Gastroesophageal sphincter (tissue), 4 donors: Measurements from ENCODE around the gene GATAD2B. TPM values are rescaled to one million over a fixed set of nuclear protein-coding genes. Genes with fewer than 3 reads are reported as not detected.
A peak's percentile ranks its signal among the peaks of the same experiment; 100 is the strongest.
"Not testable (repeated sequence)": the region's sequence is repeated elsewhere in the genome, so short reads cannot be mapped to it uniquely, and the experiment has no call there.

ENCODE experiments used
- ATAC-seq: fragments of 150-250 bp; one replicate; pipeline ENCODE4 v1.9.1; 2016; ENCODE audit warnings: mild to moderate bottlenecking, moderate library complexity
- H3K27ac ChIP-seq, 4 donors: fragments of 200-600 bp; sonication (generic) in 3 of 4; 1 replicate in 3 of 4; 2 replicates in 1 of 4; pipeline ENCODE4 v1.5.1; 2016 to 2019
- H3K27me3 ChIP-seq: fragments of 200-600 bp; sonication (generic); one replicate; pipeline ENCODE4 v1.5.1; 2019
- H3K36me3 ChIP-seq, 2 donors: fragments of 200-600 bp; sonication (generic); one replicate each; pipeline ENCODE4 v1.5.1; 2019; ENCODE audit warnings: control low read depth in 1 of 2
- H3K4me1 ChIP-seq, 3 donors: fragments of 200-600 bp; sonication (generic); 1 replicate in 2 of 3; 2 replicates in 1 of 3; pipeline ENCODE4 v1.5.1; 2016 to 2019; ENCODE audit warnings: control low read depth in 2 of 3
- H3K4me3 ChIP-seq, 2 donors: fragments of 200-600 bp; sonication (generic); one replicate each; pipeline ENCODE4 v1.5.1; 2019; ENCODE audit warnings: mild to moderate bottlenecking in 1 of 2, moderate library complexity in 1 of 2
- H3K9me3 ChIP-seq, 3 donors: fragments of 200-600 bp; sonication (generic); one replicate each; pipeline ENCODE4 v1.5.1; 2017 to 2019; ENCODE audit warnings: control low read depth in 2 of 3
- CTCF ChIP-seq, 4 experiments: fragments of 200-600 bp in 2 of 4; fragments of 450-650 bp in 2 of 4; sonication (generic) in 1 of 4; IDR thresholded peaks; one replicate each; pipeline ENCODE4 v1.5.1; 2017 to 2019; ENCODE audit warnings: antibody characterized with exemption in 4 of 4, mild to moderate bottlenecking in 2 of 4, moderate library complexity in 2 of 4
- EP300 ChIP-seq: sonication (generic); formaldehyde crosslinking; IDR thresholded peaks from one replicate; pipeline ENCODE4 v1.6.1; 2017; ENCODE audit warnings: antibody characterized with exemption, mild to moderate bottlenecking
- POLR2A ChIP-seq, 2 donors: fragments of 450-650 bp; IDR thresholded peaks; one replicate each; pipeline ENCODE4 v1.6.1; 2017; ENCODE audit warnings: antibody characterized with exemption in 2 of 2, mild to moderate bottlenecking in 2 of 2, moderate library complexity in 1 of 2
- POLR2AphosphoS5 ChIP-seq: sonication (generic); formaldehyde crosslinking; IDR thresholded peaks from one replicate; pipeline ENCODE4 v1.6.1; 2017; ENCODE audit warnings: antibody characterized with exemption
- WGBS, 2 donors: methylation state at CpG; one replicate each; pipeline ENCODE4 v1.1.5; 2018; ENCODE audit warnings: low coverage in 1 of 2; 5-methylcytosine and 5-hydroxymethylcytosine counted together
- total RNA-seq, 4 donors: library from RNA; depleted of rRNA; stranded (reverse); fragments of >200 nt; gene quantifications; one replicate each; pipeline ENCODE4 v1.1.0, GENCODE V29; 2016

The GATAD2B gene
- total RNA-seq, 4 donors from 2014 or later: 18.4 to 30.8 (median 23.8) TPM

DNA sequence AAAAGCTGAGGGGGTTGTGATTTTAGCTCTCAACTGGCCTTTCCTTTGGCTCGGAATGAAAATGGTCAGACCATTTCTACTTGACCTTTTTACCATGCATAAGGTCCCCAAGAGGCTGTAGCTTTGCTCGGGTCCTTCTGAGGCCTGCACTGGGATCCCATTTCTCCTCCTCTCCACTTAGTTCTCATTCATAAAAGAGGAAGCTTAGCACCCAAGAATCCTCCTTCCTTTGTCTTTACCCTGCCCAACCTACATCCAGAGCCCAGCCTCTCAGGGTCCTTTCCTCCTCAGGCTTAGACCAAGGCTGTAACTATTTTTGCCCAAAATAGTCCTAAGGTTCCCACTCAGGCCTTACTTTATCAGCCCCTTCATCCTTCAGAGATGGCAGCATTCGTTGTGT, 153.6 kb downstream of the GATAD2B start:
- ATAC-seq: no peak
- Histone ChIP-seq H3K27me3 (no peaks in the 10 kb centered on the region), H3K4me1 (peaks cover 0 to 39% (median 12%) of the 10 kb centered on the region in 3 donors), H3K27ac (peak overlapping the region in 2 of 4 donors; percentile 5 to 19), H3K4me3 (no peak overlapping the region), H3K36me3 (peaks cover 0 to 96% of the 10 kb centered on the region in 2 donors), H3K9me3 (no peaks in the 10 kb centered on the region)
- WGBS, 2 donors: 60 to 70% methylated on average over 1 to 3 of the region's 3 CpGs
- TF ChIP-seq EP300 (no peak), CTCF (IDR thresholded peaks at IDR 0.05) (no peak), POLR2A (IDR thresholded peaks at IDR 0.05) (no peak), POLR2AphosphoS5 (no peak)

DNA sequence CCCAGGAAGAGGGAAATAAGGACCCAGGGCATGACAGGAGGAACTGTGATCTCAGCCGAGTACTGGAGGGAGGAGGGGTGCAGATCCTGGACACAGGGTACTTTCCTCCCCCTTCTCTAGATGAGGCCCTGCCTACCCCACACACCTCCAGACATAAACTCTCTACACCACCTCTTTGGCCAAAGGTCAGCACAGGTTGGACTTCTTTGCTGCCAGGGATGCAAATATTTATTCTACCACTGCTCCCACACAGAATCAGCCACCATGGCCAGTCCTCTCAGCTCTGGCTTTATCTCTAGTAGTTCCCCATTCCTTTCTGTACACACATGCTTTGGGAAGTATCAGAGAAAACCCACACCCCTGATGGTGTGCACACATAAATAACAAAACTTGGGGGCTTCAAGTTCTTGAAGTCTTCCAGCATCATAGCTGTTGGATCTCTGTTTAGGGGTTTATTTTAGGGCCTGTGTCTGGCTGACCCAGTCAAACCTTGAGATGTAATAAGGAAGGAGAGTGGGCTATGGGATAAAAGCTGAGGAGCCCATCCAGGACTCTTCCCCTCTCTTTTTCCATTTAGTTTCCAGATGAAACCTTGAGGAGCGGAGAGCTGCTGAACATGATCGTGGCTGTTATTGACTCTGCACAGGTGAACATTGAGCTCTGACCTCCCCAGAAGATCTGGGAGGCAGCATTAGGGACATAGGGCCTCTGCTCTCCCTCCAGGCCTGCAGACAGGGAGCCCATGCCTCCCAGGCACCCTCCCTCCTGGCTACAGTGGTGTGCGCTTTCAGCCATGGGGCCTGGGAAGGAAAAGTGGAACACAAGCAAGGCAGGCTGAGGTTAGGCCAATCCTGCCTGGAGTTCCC, 154.2 kb downstream of the GATAD2B start:
- Histone ChIP-seq H3K27ac (peak overlapping the region in 2 of 4 donors; percentile 5 to 19), H3K4me1 (peaks cover 0 to 32% (median 10%) of the 10 kb centered on the region in 3 donors), H3K27me3 (no peaks in the 10 kb centered on the region), H3K9me3 (no peaks in the 10 kb centered on the region), H3K4me3 (no peak overlapping the region), H3K36me3 (peaks cover 0 to 100% of the 10 kb centered on the region in 2 donors)
- 90% methylated on average over 2 of the region's 4 CpGs; no CpG with 5 or more reads in 1 of the 2 donors for WGBS, 2 donors
- no peak for ATAC-seq
- no peak for TF ChIP-seq POLR2A (IDR thresholded peaks at IDR 0.05)
- no peak for TF ChIP-seq POLR2AphosphoS5
- TF ChIP-seq CTCF (IDR thresholded peaks at IDR 0.05): no peak
- TF ChIP-seq EP300: no peak

- Histone ChIP-seq H3K27ac (no peak overlapping the region), H3K36me3 (peaks cover 0 to 100% of the 10 kb centered on the region in 2 donors), H3K4me1 (peaks cover 0 to 22% (median 4%) of the 10 kb centered on the region in 3 donors), H3K9me3 (no peaks in the 10 kb centered on the region), H3K27me3 (no peaks in the 10 kb centered on the region), H3K4me3 (no peak overlapping the region)
- WGBS, 2 donors: 93 to 94% methylated on average over 2 to 5 of the region's 11 CpGs
- no peak for TF ChIP-seq CTCF (IDR thresholded peaks at IDR 0.05)
- TF ChIP-seq POLR2AphosphoS5: no peak
- TF ChIP-seq EP300: no peak
- ATAC-seq: no peak
Observed at GRCh38 chr1:153767519-153767918, 155.3 kb downstream of the GATAD2B start.

DNA sequence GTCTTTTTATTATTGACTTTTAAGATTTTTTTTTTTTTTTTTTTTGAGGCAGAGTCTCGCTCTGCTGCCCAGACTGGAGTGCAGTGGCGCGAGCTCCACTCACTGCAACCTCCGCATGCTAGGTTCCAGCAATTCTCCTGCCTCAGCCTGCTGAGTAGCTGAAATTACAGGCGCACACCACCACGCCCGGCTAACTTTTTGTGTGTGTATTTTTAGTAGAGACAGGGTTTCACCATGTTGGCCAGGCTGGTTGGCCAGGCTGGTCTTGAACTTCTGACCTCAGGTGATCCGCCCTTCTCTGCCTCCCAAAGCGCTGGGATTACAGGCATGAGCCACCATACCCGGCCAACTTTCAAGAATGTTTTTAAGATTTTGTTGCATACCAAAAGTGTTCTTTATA, 156.1 kb downstream of the GATAD2B start:
- not testable (repeated sequence) for H3K27ac ChIP-seq, H3K4me3 ChIP-seq, H3K27me3 ChIP-seq, ATAC-seq, H3K9me3 ChIP-seq
- WGBS, 2 donors: 65 to 100% methylated on average over 1 to 4 of the region's 10 CpGs
- Histone ChIP-seq H3K36me3 (peaks cover 0 to 100% of the 10 kb centered on the region in 2 donors), H3K4me1 (peaks cover 0 to 16% (median 4%) of the 10 kb centered on the region in 3 donors)

DNA sequence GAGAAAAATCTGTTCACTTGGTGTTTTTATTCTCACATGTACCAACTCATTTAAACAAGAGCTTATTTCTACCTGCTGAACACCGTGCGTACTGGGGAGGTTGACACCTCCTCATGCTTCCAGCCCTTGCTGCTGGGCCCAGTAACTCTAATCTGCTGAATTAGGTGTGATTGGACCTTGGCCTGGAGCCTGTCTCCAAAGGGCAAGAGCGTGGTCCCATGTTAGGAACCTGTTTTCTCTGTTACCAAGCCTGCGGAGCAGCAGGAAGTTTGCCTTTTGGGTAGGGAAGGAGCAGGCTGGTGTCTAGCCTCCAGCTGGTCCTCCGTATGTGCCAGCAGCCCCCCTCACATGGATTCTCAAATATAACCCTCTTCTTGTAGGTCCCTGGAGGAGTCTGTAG, 158.5 kb downstream of the GATAD2B start:
- no peak for ATAC-seq
- H3K4me3 ChIP-seq: no peak overlapping the region
- H3K9me3 ChIP-seq: no peaks in the 10 kb centered on the region
- peak overlapping the region in 3 of 4 donors; percentile 40 to 47 (median 43) for H3K27ac ChIP-seq
- 80% methylated on average over 1 of the region's 5 CpGs; no CpG with 5 or more reads in 1 of the 2 donors for WGBS, 2 donors
- TF ChIP-seq POLR2AphosphoS5: no peak
- TF ChIP-seq EP300: no peak
- no peak for TF ChIP-seq POLR2A (IDR thresholded peaks at IDR 0.05)
- TF ChIP-seq CTCF (IDR thresholded peaks at IDR 0.05): no peak
- H3K36me3 ChIP-seq: peaks cover 0 to 100% of the 10 kb centered on the region in 2 donors
- H3K27me3 ChIP-seq: no peaks in the 10 kb centered on the region
- H3K4me1 ChIP-seq: no peaks in the 10 kb centered on the region
